Measurements from ENCODE around the gene HOXC12.

HOXC12 gene

DNA sequence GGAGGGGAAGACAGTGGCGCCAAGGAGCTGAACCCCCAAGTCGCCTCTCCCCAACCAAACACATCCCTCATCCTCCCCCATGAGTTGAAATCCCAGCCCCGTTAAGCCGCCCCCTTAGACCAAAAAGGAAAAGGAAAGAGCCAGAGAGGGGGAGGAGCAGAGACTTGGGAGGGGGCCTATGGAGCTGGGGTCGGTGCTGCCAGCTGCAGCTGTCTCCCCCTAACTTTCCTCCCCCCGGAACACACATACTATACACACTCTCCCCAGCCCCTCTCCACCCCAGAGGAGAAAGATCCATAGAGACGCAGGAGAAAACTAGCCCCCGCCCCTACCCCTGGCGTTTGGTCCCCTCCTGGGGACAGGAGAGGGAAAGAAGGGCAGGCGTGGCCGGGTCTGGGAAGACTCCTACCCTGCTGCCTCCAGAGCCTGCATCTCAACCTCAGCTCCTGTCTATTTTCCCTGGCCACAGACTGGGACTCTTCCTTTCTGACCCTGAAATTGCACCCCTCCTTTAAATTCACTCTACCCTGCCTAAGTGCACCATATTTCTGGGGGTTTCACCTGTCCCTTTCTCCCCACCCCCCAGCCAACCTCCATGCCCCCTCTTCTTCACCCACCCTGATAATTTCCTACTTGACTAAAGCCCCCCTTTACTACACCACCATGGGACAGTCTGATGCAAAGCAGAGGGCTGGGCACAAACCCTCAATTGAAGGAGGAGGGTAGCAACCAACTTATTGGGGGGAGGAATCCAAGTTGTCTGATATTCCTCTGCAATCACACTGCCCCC lies 43.6 kb downstream of the HOXC12 start:
- DNase-seq: no peak

DNA sequence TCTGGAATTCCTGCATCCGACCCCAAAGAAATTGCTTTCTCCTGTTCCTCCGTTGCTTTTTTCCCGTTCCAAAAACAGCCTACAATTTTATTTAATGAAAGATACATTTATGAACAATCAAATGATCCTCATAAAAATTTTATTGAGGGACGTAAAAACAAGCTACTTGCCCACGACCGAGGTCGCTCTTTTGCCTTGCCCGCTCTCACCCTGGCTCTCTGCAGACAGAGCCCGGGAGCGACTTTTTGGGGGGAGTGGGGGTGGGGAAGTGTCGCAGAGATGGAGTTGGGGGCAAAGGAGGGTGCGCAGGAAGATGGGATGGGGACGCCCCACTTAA lies 44.2 kb downstream of the HOXC12 start:
- DNase-seq: no peak

GRCh38 chr12:53999559-54000115 lies 44.9 kb downstream of the HOXC12 start:
- DNase-seq: peak; percentile 93

- DNase-seq: no peak
Measured at GRCh38 chr12:54000116-54001114, 45.7 kb downstream of the HOXC12 start, which contains the start of gene HOXC9. TSS of gene HOXC9 (plus strand) at chr12:54000161. CDS start at chr12:54000189, 28 bp downstream.

DNA sequence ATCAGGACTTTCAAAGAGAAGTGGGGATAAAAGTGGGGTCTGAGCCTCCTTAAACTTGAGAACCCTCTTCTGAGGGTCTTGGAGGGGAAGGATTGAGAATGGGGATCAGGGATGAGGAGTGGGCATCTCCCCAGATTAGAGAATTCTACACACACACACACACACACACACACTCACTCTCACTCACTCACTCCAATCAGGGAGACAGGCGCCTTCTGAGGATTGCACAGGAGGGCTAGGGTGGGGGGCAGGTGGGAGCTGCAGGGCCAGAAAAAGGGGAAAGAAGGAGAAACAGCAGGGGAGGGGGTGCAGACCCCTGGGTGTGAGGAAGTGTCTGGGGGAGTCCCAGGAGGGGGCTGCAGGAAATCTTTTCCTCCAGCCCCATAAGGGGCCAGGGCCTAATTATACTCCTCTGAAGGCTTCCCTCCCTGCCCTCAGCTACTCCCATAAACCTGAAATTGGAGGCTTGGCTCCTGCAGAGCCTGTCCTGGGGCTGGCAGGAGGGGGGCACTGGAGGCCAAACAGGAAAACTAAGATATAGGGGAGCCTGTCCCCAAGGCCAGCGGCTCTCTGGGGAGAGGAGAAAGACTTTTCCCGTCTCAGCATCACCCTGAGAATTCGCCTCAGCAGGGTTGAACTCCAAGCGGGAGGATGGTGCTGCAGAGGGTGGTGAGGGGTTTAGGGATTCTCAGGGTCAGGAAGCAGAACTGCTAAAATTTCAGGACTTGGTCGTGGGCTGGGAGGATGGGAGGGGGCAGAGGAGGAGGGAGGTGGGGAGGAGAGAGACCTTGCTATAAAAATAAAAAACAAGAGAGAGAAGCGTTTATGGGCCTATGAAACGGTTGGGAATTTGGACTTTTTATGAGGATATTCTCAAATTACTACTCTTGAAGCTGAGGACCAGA lies 46.8 kb downstream of the HOXC12 start:
- DNase-seq: no peak

GRCh38 chr12:54002278-54002914 lies 47.7 kb downstream of the HOXC12 start:
- no peak for DNase-seq

- no peak for DNase-seq
Measured at GRCh38 chr12:54002915-54003389, 48.2 kb downstream of the HOXC12 start.

DNA sequence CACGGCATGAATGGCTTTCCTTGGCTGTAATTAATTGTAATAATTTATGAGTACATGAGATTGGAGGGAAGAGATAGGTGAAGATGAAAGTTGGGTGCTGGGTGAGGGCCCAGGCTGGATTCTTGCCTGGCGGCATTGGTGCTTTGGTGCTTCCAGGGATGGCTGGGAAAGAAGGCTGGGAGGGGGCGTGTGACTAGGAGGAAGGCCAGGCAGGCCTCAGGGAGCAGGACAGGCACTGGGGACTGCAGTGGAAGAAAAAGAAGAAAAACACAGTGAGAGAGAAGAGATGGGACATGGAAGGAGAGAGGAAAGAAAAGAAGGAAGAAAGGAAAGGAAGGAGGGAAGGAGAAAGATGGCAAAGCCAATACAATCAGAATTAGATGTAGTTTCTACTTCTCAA lies 48.9 kb downstream of the HOXC12 start:
- DNase-seq: peak; percentile 68

GRCh38 chr12:54004063-54004840 lies 49.5 kb downstream of the HOXC12 start:
- peak; percentile 73 for DNase-seq

DNA sequence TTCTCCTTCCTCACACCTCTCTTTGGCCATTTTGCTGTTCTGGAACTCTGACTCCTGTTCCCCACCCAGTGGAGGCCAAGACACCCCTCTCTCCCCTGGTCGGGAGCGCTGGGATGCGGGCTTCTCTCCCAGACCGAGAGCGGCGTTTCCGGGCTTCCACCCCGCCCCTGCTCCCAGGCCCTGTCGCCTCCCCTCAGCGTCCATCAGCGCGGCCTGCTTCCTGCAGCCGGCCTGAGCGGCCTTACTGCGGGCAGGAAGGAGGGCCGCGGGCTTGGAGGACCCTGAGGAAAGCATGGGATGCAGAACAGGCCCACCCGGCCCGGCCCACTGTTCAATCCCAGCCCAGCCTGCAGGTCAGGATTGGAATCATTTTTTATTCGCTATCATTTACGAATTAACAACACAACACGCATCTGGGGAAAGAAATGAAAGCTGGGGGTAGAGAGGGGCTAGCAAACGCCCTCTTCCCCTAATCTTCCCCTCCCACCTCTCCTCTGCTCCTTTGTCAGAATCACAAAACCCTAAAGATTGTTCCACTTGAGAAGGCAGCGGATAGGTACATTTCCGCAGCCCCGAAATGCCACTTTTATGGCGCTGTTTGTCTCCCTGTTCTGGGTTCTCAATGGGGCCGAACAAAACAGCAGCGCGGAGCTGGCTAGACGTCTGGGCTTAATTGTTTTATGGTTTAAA lies 50.3 kb downstream of the HOXC12 start:
- no peak for DNase-seq

DNA sequence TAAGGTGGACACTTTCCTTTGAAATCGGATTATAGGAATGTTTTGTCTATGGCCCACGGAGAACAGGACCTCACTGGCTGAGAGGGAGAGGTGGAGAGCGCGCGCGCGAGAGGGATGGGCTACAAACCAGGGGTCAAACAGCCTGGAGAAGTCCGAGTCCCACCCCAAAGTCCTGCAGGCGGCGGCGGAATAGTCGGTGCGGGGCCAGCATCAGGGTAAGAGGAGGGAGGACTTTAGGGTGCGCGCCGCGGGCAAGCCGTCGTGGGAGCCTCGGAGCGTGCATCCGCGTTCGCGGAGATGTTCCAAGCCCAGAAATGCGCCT lies 50.8 kb downstream of the HOXC12 start:
- DNase-seq: no peak

GRCh38 chr12:54005853-54006558 lies 51.3 kb downstream of the HOXC12 start:
- DNase-seq: peak; percentile 89

GRCh38 chr12:54006559-54007220 lies 52.0 kb downstream of the HOXC12 start:
- no peak for DNase-seq

- no peak for DNase-seq
Measured at GRCh38 chr12:54007538-54008259, 53.0 kb downstream of the HOXC12 start.

DNA sequence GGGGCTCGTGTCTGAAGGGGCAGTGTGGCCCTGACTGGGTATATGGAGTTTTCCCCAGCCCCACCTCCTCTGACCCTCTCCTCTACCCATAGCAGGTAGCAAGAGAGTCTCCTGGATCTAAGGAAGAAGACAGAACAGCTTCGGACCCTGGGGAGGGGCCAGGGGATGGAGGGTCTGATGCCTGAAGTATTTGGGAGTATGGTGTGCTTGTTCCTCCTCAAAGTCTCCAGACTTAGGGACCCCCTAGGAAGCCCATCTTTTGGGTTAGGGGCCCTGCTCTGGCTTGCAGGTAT lies 53.5 kb downstream of the HOXC12 start:
- no peak for DNase-seq

Data from fibroblast of skin of right quadriceps (primary cell).